CD4-positive, alpha-beta T cell treated with Interferon alpha-2 for 1 hour (primary cell): ENCODE measurements around the gene MAD1L1.

Experiments used
- DNase-seq, 2 donors: peaks; one replicate each; pipeline ENCODE4 v3.0.0-alpha.2; 2020 to 2022

Gene MAD1L1

GRCh38 chr7:1994931-1995330 is 237.8 kb downstream of the MAD1L1 start:
- DNase-seq = no peak

- DNase-seq = no peak
Measured at GRCh38 chr7:1993776-1994740, 238.7 kb downstream of the MAD1L1 start.

GRCh38 chr7:1993031-1993695 is 239.6 kb downstream of the MAD1L1 start:
- DNase-seq = no peak

GRCh38 chr7:1992554-1992953 is 240.2 kb downstream of the MAD1L1 start:
- no peak for DNase-seq

GRCh38 chr7:1990001-1990670 is 242.6 kb downstream of the MAD1L1 start:
- no peak for DNase-seq

- no peak for DNase-seq
Measured at GRCh38 chr7:1989049-1989860, 243.5 kb downstream of the MAD1L1 start.

GRCh38 chr7:1988533-1988930 is 244.2 kb downstream of the MAD1L1 start:
- no peak for DNase-seq

- DNase-seq = no peak
Measured at GRCh38 chr7:1987591-1988532, 244.9 kb downstream of the MAD1L1 start.

- DNase-seq = peak in 1 of 2 donors; percentile 22
Measured at GRCh38 chr7:1987084-1987535, 245.6 kb downstream of the MAD1L1 start.

GRCh38 chr7:1986366-1987083 is 246.2 kb downstream of the MAD1L1 start:
- DNase-seq = peak; percentile 58 to 78

- no peak for DNase-seq
Measured at GRCh38 chr7:1985936-1986335, 246.8 kb downstream of the MAD1L1 start.

- no peak for DNase-seq
Measured at GRCh38 chr7:1985042-1985441, 247.7 kb downstream of the MAD1L1 start.

- DNase-seq = no peak
Measured at GRCh38 chr7:1981878-1982230, 250.9 kb downstream of the MAD1L1 start.

GRCh38 chr7:1981201-1981877 is 251.4 kb downstream of the MAD1L1 start:
- no peak for DNase-seq

- DNase-seq = peak in 1 of 2 donors; percentile 78
Measured at GRCh38 chr7:1979591-1980560, 252.9 kb downstream of the MAD1L1 start.

GRCh38 chr7:1978656-1979590 is 253.8 kb downstream of the MAD1L1 start:
- DNase-seq = no peak

- no peak for DNase-seq
Measured at GRCh38 chr7:1977876-1978441, 254.8 kb downstream of the MAD1L1 start.
